Islet precursor cell (in vitro differentiated cells): ENCODE results near the gene NEK6.

Experiments
- DNase-seq: peaks from one replicate; pipeline ENCODE4 v3.0.0-alpha.2; 2018

The NEK6 gene

DNA sequence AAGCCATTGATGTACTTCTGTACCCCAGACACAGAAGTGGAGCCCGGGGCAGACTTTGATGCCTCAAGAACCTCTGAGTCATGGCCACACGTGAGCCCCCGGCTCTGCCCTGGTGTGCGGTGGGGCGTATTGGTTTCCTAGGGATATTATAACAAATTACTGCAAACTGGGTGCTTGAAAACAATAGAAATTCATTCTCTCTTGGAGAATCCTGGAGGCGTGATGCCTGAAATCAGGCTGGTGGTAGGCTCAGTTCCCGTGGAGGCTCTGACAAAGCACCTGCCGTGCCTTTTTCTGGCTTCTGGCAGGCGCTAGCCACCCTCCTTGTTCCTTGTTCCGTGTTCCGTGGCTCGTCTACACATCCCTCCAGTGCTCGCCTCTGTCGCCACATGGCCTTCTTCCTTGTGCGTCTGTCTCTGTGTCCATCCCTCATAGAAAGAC is 24.2 kb downstream of the NEK6 start:
- no peak for DNase-seq

DNA sequence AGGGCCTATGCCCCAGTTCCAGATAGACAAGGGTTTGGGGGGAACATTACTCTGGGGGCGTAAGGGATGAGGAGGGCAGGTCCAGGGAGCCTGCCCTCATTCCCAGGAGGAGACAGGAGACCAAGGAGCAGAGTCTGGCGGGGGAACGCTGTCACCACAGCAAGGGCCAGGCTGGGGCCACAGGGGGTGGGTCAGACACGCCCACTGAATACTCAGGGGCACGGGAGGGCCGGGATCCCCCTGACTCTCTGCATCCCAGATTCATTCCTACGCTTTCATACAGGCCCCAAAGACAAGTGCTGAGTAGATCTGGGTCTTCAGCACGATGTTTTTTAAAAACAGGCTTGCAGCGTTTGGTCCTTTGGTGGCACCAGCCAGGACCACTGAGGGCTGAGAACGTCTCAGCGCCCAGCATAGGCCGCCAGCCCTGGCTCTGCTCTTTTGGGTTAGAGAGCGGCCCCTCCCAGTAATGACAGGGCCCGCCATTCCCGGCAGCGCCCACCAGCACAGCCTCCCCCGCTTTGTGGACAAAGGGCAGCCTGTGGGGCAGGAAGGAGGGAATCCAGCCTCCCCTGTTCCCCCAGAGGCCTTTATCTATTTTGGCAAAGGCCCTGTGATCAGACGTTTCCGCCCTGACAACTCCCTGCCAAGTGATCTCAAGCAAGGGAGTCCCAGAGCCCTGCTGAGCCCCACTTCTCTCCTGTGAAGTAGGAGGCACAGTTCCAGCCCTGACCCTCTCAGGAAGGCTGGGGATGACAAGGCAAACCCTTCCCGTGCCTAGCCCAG is 24.9 kb downstream of the NEK6 start:
- DNase-seq: no peak

DNA sequence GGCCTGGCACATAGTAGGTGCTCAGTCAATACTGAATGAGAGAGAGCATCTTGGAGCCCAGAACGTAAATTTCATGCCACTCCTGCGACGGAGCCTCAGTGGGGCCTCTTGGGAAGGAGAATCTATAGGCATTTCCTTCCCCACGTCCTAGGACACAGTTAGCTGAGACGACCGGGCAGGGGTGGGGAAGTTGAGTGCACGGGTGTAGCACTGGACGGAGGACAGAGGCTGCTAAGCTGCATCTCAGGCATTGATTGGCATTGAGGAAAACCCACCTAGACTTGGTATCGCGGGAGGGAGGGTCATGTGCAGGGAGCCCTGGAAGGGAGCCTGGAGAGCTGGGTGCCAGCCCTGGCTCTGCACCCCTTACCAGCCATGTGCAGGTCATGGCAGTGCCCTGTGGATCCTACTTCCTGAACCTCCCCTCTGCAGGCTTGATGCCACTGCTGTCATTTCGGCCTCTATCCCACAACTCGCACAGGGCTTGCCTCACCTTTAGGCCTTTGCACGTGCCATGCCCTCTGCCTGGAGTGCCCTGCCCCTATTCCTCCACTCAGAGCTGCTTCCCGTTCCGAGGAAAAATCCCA is 25.6 kb downstream of the NEK6 start:
- DNase-seq: no peak

DNA sequence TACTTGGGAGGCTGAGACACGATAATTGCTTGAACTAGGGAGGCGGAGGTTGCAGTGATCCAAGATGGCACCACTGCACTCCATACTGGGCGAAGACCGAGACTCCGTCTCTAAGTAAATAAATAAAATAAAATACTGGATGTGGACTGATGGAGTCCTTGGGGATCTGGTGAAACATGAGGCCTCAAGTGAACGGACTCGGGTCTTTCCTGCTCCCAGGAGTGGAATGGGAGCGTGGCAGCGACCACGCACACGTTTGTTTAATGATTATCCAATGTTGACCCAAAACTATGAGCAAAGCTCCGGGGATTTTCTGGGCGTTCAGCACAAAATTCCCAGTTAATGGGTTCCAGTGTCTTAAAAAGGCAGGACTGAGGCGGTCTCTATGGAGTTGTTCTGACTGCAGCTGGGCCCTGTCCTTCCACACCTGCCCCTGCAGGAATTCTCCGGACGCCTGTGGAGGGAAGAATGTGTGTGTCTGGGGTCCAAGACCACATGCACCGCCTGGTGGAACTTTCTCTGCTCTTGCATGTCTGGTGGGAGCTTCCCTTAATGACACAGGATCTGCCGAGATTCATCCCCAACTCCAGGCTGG is 26.6 kb downstream of the NEK6 start:
- peak; percentile 81 for DNase-seq

DNA sequence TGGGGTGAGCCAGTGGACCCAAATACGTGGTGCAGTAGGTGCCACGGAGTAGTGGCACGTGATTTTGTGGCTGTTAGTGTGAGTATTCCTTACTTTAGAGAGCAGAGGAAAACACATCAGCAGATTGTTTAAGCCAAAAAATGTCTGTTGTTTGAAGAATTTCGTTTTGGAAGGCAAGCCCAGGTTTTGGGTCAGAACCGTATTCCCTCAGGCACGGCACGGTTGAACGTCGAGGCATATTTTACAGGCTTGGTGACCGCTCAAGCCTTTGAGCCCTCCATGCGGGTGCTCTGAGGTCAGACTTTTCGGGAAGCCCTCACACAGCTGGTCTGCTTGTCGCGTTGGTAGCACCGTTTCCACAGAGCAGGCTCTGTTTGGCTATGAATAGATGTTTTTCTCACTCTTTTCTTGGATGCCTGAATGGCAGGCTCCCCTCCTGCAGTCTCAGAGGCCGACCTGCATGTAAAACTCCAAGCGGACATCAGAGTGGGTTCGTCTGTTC is 27.2 kb downstream of the NEK6 start:
- DNase-seq: no peak

DNA sequence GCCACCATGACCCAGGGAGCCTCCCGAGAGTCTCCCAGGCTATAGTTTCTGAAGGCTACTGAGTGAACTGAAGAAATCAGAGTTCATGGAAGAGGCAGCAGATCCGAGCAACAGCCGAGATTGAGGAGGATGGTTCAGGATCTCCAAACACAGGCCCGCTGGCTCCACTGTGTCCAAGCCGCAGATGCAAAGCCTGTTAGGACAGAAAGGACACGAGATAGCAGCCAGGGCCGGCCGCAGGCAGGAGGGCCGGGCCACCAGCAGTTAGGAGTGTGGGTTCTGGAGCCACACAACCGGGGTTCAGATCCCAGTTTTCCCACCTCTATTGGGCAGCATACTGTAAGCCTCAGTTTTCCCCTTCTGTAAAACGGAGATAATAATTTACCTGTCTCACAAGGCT is 27.7 kb downstream of the NEK6 start:
- DNase-seq: no peak

DNA sequence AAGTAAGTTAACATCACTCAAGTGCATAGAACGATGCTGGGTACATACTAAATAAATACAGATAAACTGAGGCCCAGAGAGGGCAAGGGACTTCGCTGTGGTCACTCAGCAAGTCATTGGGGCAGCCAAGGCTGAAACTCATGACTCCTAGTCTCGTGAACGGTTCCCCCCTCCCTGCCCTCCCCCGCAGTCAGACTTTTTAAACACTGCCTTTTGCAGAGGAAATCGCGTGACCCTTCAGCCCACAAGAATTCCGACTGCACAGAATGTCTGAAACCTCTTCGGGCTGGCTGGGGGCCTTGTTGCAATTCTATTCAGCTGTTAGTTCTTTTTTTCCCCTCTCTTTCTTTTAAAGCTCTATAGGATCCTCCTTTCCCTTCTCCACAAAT is 28.1 kb downstream of the NEK6 start:
- peak; percentile 78 for DNase-seq

DNA sequence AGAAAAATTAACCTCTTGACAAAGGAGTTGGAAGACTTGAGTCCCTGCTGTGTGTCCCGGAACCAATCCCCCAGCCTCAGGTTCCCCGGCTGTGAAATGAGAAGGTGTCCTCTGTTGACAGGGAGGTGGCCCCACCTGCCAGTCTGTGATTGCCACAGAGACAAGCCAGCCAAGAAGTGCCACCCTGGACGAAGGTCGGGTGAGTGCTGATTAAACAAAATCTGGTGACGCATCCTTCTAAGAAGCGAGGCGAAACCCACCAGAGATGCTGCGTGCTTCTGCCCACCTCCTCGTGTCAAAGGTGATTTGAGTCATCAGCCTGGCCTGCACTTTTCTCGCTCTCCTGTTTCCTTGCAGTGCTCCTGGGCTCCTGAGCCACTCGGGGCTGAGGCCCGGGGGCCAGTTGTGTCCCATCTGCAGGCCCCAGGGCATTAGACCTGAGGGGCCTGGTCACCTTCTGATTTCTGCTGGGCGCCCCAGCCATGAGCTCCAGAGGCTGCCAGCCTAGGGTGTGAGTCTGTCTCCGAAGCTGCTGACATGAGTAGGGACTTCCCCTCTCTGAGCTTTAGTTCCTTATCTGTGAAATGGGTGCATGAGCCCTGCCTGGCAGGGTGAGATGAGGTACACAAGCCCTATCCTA is 28.7 kb downstream of the NEK6 start:
- DNase-seq: peak; percentile 80

DNA sequence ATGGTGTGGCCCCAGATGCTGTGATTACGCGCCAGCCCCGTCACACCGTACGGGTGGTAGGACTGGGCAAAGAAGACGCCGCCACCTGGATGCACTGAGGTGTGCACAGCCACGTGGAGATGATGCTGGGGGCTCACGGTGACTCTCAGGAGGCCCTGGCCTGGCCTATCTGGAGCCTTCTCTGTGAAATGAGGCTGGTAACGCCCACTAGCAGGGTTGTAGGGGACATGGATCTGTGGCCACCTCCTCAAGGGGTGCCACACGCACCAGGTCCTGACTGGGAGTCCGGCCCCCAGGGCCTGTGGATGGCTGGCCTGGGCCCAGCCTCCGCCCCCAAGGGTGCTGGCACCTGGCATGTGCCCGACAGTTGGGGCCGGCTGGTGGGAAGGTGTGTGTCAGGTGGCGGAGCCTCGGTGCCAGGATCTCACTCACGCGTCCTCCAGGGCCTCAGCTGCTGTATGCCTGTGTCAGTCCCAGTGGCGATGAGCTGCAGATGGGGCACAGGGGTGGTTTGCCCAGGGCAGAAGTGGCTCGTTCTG is 32.4 kb downstream of the NEK6 start:
- no peak for DNase-seq

DNA sequence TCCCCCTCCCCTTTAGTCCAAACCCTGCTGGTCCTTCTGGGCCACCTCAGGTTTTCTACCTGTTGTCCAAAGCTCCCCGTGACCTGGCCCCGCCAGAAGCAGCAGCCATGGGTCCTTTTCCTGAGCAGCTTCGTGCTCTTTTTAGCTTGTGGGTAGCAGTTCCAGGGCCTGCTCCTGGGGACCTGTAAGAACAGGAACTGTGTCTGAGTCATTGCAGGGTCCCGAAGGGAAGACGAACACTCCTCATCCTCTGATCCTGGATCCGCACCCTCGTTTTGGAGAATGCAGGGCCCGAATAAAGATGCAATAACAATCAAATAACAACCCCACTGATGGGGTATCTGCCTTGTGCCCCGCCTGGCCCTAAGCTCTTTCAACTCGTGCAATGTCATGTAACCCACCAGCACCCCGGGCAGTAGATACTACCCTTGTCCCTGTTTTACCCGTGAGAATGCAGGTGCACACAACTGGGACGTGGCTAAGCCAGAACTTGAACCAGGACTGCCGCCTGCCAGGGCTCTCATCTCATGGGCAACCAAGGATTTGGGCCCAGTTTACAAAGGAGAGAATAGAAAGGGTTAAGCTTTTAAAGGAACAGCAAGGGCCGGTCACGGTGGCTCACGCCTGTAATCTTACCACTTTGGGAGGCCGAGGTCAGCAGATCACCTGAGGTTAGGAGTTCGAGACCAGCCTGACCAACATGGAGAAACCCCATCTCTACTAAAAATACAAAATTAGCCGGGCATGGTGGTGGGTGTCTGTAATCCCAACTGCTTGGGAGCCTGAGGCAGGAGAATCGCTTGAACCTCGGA is 33.2 kb downstream of the NEK6 start:
- no peak for DNase-seq

DNA sequence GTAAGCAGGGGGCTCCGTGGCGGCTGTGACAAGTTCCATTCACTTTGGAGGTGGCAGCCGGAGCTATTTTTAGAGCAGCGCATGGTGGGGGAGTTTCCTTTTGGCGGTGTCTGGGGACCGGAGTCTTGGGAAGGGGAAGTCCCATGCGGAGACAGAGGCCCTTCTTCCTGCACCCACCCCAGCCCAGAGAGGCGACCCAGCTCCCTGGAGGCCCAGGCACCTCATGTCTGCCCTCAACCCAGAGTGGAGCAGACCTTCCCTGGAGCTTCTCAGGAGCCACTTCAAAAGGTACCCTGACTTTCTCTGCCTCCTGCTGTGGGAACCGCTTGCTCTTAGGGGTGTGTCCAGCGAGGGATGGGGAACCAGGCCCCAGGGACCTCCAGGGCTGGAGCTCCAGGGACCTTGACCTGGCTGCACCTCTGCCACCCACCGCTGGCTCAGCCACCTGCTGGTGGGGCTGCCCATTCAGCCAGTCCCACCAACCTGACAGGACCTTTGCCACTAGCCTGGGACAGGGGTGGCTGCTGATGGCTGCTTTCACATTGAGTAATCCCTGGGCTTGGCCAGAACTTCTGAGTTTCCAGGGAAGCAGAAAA is 34.1 kb downstream of the NEK6 start:
- DNase-seq: no peak

DNA sequence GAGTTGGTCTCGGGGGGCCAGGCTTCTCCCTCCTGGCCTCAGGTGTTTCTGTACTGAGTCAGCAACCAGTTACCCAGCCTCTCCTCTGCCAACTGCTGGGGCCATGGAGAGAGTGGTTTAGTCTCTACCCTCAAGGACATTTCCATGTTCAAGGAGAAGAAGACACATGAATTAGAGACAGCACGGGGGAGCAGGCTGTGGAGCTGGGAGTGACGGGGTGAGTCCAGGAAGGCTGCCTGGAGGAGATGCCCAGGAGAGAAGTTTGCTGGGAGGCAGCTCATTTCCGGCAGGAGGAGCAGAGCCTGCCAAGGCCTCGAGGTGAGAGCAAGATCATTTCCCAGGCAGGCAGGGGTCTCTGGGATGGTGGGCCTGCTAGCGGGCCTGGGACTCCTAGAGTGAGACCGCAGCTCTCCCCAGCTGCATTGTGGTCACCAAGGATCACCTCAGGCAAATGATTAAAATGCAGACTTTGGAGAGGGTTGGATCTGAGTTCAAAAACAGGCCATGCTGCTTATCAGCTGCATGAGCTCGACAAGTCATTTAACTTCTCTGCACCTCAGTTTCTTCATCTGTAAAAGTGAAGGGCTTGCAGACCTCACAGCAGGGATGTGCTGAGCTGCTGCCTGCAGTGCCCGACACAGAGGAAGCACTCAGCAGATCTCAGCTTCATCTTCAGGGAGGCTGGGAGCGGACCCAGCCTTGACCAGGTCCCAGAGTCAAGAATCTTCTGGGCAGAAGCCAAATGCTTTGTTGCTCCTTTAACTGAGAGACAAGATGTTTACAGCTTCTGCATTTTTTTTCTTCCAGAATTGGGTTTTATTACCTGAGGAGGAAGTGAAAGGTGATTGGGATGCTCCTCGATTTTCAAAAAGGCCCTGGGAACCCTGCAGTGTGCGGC is 35.2 kb downstream of the NEK6 start:
- no peak for DNase-seq

DNA sequence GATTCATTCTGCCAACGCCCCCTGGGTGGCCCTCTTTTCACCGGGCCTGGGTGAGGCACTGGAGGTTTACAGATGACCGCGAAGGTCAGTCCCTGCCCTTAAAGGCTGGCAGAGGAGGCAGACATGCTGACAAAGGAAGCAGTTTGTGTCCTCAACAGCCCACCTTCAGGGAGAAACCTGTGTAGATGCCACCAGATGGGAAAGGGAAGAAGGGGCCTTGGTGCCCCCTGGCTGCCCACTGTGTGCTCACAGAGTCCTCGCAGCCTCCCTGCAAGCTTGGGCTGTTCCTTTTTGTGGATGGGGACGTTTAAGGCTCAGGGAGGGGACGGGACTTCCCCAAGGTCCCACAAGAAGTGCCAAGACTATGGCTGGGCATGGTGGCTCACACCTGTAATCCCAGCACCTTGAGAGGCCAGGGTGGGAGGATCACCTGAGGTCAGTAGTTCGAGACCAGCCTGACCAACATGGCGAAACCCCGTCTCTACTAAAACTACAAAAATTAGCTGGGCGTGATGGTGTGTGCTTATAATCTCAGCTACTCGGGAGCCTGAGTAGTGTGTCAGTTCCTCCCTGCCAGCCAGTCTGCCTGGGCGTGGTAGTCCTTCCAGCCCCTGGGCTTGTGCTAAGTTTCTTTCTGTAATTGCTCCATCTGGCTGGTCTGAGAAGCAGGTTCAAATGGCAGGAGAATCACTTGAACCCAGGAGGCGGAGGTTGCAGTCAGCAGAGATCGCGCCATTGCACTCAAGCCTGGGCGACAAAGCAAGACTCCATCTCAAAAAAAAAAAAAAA is 36.2 kb downstream of the NEK6 start:
- DNase-seq: no peak

DNA sequence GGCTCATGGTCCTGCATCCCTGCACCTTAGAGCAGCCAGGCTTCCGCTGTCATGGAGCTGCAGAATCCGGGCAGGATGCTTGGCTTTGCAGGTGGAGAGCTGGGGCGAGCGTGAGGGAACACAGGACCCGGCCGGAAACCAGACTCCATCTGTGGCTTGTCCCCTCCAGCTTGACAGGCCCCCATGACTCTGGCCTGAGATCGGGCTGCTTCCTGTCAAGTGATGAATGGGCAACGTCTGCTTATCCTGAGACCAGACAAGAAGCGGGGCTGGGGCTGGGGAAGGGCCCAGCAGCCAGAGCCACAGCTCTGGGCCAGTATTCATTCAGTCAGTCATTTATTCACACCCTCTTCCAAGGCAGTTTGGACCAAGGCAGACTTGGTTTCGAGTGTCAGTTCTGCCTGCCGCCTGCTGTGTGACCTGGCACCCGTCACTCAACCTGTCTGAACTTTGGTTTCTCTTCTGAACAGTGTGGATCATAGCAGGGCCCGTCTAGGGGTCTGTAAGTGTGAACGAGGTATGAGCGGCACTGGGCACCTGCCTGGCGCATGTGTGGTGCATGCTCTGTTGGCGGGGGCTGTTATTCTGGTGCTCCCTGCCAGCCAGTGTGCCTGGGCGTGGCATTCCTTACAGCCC is 37.5 kb downstream of the NEK6 start:
- peak; percentile 97 for DNase-seq

DNA sequence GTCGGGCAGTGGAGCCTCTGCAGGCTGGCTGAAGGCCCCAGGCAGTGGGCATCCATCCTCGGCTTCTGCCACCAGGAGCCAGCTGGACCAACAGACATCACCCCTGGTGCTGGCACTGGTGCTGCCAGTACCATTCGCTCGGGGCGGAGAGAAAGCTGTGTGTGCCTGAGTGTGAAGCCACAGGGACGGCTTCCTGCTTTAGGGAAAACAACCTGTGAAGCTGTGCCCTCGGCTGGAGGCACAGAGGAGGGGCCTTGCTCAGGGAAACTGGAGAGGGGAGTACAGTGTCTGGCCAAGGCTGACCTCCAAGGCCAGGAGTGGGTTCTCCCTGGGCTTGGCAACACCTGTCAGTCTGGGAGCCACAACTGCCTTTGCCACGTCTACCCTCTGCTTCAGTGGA is 38.3 kb downstream of the NEK6 start:
- no peak for DNase-seq

DNA sequence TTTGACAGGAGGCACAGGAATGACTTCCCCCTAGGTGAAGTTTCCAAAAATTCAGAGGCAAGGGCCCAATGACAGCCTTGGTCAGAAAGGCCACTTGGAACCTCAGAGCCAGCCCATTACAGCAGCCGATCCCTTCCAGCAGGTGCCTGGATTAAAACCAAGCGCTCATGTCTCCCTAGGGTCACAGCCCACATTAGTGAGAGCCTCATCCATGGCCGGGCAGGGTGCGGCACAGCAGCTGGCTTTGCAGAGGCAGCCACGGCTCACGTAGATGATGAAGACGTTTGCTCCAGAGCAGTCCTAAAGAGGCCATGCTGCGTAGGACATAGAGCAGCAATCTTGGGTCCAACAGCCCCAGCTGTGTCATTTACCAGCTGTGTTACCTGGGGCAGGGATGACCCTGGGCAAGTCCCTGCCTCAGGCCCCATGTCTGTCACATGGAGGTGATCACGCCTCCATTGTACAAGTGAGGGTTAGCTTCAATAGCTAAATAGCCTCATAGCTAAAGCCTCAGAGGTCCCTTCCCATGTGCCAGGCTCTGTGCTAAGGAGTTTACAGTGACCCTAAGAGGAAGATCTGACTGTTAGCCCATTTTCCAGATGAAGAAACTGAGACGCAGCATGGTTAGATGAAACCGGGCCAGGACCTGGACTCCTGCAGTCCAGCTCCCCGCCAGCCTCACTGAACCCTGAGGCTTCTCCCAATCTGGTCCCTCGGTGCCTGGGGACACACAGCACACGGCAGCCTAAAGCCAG is 39.2 kb downstream of the NEK6 start:
- no peak for DNase-seq

DNA sequence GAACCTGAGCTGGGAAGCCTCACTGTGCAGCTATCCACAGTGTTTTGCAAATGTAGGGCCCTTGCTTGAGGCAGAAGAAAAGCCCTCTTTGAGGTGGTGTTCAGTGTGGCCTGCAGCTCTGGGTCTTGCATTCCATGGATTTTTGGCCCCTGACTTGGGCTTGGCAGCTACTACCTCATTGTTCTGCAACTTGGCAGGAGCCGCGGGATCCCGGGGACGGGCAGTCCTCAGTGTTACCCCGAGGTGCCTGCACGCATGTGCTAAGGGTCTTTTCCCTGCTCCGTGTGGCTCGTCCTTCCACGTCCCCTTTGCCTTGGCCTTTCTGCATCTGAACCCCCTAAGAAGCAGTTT is 39.8 kb downstream of the NEK6 start:
- DNase-seq: peak; percentile 97

DNA sequence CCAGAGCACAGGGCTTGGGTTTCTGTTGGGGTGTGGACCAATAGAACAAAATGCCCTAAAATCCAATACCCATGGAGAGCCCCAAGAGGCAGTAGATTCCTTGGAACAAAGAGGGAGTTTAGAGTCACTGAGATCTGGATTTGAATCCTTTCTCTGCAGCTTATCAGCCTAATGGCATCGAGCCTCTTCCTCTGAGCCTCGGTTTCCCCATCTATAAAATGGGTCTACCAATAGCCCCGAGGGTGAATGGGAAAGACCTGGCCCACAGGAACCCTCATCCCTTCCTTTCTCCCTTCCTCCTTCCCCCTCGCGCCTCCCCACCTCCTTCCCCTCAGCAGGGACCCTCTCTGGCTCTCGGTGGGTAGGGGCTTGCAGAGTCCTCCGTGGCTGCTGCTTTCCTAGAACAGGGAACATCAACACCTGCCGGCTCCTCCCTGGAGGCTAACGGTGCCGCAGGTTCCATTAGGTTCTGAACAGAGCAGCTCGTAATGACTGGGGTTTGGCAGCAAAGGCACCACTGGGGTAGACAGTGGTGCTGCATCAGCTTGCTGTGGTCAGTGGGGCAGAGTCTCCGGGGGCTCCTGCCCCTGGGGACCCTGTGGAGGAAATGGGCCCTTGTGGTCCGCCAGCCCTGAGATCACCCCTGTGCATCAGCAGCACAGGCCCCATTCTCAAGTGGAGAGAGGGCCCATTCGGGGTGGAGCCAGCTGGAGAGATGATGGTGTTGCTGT is 40.3 kb downstream of the NEK6 start:
- no peak for DNase-seq
